Iris pigment epithelial cell (primary cell): Measurements from ENCODE around the gene SCAF4.
"Not testable (repeated sequence)": the region's sequence is repeated elsewhere in the genome, so short reads cannot be mapped to it uniquely, and the experiment has no call there.

Experiments used
- DNase-seq: peaks from one replicate; pipeline ENCODE4 v3.0.0-alpha.2; 2011; ENCODE audit warnings: low read depth

Gene SCAF4, protein sequence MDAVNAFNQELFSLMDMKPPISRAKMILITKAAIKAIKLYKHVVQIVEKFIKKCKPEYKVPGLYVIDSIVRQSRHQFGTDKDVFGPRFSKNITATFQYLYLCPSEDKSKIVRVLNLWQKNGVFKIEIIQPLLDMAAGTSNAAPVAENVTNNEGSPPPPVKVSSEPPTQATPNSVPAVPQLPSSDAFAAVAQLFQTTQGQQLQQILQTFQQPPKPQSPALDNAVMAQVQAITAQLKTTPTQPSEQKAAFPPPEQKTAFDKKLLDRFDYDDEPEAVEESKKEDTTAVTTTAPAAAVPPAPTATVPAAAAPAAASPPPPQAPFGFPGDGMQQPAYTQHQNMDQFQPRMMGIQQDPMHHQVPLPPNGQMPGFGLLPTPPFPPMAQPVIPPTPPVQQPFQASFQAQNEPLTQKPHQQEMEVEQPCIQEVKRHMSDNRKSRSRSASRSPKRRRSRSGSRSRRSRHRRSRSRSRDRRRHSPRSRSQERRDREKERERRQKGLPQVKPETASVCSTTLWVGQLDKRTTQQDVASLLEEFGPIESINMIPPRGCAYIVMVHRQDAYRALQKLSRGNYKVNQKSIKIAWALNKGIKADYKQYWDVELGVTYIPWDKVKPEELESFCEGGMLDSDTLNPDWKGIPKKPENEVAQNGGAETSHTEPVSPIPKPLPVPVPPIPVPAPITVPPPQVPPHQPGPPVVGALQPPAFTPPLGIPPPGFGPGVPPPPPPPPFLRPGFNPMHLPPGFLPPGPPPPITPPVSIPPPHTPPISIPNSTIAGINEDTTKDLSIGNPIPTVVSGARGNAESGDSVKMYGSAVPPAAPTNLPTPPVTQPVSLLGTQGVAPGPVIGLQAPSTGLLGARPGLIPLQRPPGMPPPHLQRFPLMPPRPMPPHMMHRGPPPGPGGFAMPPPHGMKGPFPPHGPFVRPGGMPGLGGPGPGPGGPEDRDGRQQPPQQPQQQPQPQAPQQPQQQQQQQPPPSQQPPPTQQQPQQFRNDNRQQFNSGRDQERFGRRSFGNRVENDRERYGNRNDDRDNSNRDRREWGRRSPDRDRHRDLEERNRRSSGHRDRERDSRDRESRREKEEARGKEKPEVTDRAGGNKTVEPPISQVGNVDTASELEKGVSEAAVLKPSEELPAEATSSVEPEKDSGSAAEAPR

DNA sequence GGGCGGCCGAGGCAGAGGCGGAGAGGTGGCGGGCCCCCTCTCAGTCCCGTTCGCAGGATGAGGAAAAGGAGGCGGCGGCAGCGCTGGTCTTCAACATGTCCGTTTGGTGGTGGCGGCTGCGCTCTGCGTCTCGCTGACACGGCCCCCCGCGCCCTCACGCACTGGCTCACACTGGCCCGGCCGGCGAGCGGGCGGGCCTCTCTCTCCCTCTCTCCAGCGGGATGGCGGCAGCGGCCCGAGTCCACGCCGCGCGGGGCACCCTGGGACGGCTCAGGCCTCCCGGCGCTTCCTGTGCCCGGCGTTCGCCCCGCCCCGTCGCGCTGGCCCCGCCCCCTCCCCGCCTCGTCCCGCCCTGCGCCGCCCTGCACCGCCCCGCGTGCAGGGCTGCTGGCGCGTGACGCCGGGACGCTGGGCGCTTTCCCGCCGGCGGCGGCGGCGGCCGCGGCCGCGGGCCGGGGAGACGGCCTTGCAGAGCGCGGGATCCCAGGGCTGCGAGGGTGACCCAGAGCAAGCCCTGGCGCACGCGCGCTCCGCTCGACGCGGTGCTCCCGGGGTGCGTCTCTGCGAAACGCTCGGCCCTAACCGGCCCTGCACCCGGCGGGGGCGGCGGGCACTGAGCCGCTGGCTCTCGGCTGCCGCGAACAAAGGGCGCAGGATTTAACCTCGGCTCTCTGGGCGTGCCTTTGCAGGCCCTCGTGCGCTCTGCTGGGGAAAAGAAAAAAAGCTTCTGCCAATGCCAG lies at the start of gene SCAF4:
Gene SCAF4, minus strand, starts transcription at position 262 of the 740 bp plus-strand sequence. CDS start 426 bp downstream, outside the sequence.
- peak; percentile 89 for DNase-seq

DNA sequence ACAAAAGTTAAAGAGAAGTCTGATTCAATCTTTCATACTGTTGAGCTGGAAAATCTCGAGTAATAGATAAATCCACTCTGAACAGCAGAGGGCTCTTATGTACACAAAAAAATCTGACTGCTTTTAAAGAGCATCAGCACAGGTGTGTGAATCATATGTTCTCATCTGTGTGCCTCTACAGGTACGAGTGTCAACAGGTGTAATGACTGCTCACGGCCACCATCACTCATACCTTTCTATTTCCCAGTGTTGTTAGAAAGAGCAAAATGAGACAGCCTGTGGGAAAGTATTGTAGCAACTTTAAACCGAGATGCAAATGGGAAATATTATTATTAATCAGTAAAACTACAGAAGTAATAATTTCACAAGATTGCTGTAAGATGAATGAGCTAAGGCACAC lies 49.0 kb upstream of the SCAF4 start:
- no peak for DNase-seq

DNA sequence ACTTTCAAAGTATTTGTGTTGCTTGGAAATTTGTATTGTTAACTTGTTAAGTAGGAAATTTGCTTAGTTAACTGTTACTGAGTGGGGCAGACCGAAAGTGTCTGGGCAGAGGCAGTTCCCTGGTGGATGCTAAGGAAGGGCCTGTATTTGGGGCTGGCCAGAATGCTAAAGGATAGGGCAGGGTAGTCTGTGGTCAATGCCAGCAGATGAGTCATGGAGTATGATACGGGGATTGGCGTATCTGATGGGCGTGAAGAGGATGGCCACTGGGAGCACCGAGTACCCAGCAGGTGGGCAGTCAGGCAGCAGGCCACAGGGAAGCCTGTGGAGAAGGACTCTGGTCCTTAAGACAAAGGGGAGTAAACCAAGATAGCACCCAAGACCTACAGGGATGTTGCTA lies 46.6 kb upstream of the SCAF4 start:
- no peak for DNase-seq

DNA sequence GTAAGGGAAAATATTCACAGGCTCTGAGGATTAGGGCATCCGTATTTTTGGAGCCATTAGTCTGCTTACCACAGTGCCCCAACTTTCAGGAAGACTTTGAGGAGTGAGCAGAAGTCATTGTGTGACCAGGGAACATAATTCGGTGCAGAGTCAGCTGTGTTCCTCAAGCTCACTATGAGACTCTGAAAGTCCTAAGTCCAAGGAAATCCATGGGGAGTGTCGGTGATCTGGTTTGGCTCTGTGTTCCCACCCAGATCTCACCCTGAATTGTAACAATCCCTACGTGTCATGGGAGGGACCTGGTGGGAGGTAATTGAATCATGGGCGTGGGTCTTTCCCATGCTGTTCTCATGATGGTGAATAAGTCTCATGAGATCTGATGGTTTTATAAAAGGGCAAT lies 45.9 kb upstream of the SCAF4 start:
- DNase-seq: no peak

DNA sequence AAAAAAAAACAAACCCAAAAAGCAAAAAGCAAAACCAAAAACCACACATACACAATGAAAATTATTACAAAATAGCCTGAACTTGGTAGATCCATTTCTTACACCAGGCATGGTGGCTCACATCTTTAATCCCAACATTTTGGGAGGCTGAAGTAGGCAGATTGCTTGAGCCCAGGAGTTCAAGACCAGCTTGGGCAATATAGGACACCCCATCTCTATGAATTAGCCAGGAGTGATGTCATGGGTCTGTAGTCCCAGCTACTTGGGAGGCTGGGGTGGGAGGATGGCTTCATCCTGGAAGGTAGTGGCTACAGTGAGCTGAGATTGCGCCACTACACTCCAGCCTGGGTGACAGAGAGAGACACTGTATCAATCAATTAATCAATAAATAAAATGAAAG lies 42.1 kb upstream of the SCAF4 start:
- no peak for DNase-seq

DNA sequence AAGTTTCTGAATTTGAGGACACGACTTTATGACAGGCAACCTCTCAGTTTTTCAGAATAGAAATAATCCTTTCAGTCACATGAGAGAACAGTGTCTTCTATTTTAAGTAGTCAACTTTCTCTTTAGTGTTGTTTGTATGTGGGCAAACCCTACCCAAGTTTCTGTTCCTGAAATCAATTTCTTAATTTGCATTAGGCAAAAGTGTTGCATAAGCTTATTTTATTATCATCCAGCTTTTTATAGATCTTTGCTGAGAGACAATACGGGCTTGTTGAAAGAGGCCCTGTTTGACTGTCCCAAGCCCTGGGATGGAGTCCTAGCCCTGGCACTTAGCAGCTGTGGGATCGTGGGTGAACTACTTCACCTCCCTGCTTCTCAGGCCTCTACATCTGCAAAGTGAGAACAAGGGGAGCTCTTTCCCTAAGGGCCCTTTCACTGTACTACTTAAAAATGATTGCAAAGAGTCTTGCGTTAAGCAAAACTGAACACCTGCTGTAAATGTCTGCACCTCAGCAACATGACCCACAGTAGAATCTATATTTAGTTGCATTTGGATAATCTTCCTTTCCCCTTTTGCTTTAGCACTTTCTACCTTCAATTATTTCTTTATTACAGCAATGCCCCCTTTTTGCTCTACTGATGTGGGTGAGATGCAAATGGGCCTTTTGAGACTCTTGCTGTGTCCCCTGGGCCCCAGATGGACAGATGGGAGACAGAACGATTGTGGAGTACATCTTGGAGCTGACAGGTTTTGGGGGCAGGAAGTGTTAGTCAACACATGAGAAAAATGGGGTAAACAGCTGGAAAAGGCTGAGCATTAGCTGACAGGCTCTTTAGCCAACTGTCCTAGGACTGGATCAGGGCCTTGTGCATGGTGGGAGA lies 41.0 kb upstream of the SCAF4 start:
- DNase-seq: no peak

DNA sequence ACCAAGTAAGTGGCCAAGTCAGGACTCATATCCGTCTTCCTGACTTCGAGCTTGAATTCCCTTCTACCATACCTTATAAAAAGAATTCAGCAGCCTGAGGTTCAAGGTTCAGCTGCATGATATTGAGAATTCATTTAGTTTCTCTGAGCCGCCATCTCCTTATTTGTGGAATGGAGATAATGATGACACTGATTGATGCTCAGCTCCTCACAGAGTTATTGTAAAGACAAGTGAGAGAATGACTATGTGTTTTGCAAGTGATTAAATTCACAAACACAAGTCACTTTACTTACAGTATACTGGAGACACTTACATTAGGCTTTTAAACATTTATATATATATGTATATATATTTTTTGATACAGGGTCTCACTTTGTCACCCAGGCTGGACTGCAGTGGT lies 39.8 kb upstream of the SCAF4 start:
- no peak for DNase-seq

DNA sequence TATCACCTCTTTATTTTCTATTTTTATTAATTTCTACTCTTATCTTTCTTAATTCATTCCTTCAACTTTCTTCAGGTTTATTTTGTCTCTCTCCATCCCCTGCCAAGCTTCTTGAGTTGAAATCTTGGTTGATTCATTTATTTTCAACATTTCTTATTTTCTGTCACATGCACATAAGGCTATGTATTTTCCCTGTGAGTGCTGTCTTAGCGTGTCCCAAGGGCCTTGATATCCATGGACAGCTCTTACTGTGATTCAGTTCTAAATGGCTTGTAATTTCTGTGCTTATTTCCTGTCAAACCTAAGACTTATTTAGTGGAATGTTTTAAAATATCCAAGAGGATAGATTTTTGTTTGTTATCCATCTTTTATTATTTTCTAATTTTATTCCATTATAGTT lies 36.8 kb upstream of the SCAF4 start:
- no peak for DNase-seq

DNA sequence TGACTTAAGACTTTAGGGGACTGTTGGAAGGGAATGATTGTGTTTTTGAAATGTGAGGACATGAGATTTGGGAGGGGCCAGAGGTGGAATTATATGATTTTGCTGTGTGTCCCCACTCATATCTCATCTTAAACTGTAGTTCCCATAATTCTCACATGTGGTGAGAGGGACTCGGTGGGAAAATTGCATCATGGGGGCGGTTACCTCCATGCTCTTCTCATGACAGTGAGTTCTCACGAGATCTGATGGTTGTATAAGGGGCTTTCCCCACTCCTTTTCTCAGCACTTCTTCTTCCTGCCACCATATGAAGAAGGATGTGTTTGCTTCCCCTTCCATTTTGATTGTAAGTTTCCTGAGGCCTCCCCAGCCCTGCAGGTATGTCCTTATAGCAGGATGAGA lies 35.0 kb upstream of the SCAF4 start:
- DNase-seq: no peak

DNA sequence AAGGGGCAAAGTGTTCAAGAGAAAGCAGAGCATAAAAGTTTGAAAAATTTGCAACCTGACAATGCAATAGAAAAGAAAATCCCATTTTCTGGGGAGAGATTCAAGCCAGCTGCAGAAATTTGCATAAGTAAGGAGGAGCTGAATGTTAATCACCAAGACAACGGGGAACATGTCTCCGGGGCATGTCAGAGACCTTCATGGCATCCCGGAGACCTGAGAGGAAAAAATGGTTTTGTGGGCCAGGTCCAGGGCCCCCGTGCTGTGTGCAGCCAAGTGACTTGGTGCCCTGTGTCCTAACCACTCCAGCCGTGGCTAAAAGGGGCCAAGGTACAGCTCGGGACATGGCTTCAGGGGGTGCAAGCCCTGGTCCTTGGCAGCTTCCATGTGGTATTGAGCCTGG lies 33.9 kb upstream of the SCAF4 start:
- DNase-seq: not testable (repeated sequence)

DNA sequence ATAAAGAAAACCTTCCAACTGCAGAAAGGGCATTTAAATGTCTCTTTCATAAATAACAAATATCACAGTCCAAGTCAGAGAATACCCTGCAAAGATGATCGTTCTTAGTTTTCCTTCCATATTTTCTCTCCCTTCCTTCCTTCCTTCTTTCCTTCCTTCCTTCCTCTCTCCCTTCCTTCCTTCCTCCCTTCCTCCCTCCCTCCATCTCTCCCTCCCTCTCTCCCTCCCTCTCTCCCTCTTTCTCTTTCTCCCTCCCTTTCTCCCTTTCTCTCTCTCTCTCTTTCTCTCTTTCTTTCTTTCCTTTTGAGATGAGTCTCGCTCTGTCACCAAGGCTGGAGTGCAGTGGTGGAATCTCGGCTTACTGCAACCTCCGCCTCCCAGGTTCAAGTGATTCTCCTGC lies 29.0 kb upstream of the SCAF4 start:
- DNase-seq: no peak

DNA sequence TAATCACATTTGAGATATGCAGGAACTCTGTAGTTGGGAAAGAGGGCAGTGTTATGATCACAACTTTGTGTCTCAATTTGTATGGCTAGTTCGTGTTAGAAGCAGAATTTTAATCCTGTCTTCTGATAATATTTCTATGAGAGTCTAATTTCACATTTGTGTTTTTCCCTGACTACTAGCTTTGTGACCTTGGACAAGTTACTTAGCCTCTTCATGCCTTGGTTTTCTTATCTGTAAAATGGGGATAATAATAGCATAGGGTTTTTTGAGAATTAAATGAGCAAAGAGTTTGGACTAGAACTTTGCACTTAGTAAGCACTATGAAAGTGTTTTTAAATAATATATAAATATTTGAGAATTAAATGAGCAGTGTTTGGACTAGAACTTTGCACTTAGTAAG lies 24.9 kb upstream of the SCAF4 start:
- no peak for DNase-seq

DNA sequence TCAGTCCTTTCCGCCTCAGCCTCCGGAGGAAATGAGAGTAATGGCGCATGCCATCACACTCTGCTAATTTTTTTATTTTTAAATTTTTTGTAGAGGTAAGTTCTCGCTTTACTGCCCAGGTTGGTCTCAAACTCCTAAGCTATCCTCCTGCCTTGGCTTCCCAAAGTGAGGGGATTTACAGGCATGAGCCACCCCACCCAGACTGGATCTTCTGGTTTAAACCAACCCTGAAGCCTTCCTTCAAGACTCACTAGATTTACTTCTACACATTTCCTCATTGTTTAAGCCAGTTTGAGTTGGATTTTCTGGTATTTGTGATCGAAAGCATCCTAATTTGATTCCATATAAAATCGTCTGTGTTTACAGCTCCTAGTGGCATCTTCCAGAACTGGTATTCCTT lies 23.1 kb upstream of the SCAF4 start:
- DNase-seq: no peak

DNA sequence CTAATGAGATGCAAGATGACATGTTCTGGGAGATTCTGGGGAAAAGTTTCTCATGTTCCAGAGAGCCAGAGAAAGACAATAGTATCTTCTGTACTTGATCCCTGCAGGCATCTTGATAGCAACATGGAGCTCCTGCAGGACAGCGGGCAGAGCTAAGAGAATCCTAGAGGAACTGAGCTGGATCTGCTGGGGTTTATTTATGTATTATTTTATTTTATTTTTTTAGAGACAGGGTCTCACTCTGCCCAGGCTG lies 22.7 kb upstream of the SCAF4 start:
- DNase-seq: no peak

DNA sequence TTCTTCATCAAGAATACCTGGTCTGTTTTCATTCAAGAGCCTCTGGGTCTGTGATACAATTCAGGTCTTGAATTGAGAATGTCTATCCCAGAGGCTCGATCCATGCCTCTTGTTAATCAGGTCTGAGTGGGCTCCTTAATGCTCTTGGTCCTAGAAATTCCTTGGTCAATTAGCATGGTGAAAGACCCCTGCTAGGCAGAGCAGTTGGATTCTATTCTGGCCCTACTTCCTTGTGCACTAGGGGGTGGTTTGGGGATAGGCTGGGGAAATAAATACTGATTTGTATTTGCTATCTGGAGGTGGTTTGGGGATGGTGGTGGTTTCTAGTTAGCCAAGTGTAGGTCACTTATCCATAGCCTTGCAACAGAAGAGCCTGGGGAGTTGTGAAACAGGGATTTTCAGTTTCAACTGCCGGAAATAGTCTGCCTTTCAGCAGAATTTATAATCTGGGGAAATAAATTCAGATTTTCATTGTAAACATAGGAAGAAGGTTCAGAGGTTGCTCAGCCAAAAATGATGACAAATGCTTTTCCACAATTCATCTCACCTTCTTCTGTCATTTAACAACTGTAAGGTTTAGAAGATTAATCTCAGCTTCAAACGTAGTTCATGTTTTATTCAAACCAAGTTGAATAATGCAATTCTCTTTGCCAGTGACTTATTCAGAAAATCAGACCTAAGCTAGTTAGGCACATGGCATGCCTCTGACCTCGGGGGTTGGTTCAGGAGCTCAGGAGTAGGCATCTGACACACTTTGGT lies 22.2 kb upstream of the SCAF4 start:
- no peak for DNase-seq

DNA sequence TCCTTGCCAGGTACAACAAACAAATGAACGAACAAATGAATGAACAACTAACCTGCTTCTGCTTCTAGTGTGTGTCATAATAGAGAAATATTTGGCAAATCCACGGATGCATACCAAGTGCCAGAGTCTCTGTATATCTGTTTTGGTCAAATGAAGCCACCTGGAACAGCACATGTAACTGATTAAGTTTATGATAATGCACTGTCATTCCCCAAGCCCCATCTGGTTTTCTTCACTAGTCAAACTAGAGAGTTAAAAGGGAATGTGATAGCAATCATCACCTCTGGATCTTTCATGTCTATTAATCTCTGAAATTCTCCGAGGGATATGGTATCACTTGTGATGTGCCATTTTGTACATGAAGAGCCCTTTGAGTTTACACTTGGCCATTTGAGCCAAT lies 21.0 kb upstream of the SCAF4 start:
- DNase-seq: no peak

DNA sequence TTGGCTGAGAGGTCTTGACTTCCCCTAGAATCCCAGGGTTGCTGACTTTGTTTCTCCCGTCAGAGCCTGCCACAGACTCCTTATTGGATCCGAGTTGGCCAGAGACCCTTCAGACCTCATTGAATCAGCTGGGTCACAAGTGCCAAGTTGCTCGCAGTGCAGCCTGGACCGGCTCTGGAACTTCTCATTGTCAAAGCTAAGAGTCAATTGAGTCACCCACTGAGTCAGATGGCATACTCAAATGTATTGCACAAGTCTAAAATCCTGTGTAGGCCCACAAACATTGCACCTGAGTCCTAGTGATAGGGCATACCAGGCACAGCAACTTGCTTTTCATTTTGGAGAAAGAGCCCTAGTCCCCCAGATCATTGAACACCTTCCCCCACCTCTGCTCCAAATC lies 20.4 kb upstream of the SCAF4 start:
- peak; percentile 28 for DNase-seq

DNA sequence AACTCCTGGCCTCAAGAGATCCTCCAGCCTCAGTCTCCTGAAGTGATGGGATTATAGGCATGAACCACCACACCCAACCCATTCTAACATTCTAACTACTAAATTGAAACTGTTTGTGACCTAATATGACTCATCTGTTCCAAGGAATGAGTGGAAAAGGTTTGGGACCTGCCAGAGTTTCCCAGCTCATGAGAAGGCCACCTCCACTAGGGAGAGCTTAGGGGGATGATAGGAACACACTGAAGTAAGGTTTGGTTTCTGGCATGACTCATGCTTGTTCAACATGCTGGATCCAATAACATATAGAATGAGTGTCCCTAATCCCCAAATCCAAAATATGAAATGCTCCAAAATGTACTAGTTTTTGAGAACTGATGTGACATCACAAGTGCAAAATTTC lies 18.9 kb upstream of the SCAF4 start:
- DNase-seq: peak; percentile 23

DNA sequence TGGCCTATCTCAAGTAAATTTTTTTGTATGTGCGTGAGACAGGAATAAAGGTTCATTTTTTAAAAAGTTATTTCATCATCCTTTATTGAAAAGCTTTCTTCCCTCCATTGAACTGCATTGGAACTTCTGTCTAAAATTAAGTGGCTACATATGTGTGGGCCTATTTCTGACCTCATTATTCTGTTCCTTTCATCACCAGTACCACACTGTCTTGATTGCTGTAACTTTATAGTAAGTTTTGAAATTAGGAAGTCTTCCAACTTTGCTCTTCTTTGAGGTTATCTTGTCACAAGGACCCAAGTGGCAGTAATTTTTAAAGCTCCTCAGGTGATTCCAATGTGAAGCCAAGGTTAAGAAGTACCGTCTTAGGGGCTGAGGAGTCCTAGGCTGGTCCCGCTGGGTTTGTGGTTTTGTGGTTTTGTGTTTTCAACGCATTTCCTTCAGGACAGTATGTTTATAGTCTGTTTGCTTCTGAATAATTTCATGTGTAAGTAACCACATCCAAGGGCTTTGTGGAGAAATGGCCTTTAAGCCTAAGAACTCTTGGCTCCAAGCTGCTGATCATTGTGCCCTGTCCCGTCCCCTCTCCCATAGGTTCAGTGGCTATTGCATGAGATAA lies 12.4 kb upstream of the SCAF4 start:
- peak; percentile 36 for DNase-seq

DNA sequence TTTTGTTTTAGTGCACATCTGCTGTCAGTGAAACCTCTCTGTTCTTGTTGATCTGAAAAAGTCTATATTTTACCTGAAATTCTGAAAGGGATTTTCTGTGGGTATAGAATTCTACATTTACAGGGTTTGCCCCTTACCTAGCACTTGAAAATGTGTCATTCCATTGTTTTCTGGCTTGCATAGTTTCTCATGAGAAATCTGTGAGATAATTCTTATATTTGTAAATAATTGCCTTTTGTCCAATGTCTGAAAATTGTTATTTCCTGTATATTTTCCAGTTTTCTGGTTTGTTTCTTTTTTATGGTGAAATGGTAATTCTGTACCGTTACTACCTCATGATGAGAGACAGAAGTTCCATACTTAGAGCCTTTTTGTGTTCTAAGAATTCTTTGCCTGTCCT lies 11.8 kb upstream of the SCAF4 start:
- no peak for DNase-seq
